Keratinocyte (primary cell): ENCODE data around the gene DDX42.

Experiments
- CTCF ChIP-seq, 3 experiments: IDR thresholded peaks in 1 of 3; conservative IDR thresholded peaks in 1 of 3; optimal IDR thresholded peaks in 1 of 3; 2 replicates in 2 of 3; 3 replicates in 1 of 3; pipeline versions ENCODE3 to v1.5.1; 2011; ENCODE audit warnings: low read length in 3 of 3, mild to moderate bottlenecking in 3 of 3, moderate library complexity in 2 of 3, control low read depth in 1 of 3, inconsistent platforms in 1 of 3; ENCODE audit not compliant: insufficient read depth in 2 of 3; ENCODE audit errors: extremely low read depth in 1 of 3
- EZH2 ChIP-seq: IDR thresholded peaks from one replicate; pipeline ENCODE4 v1.6.1; 2012; ENCODE audit warnings: inconsistent platforms, mild to moderate bottlenecking, low read length, moderate library complexity

GRCh38 chr17:63800783-63801182 is 26.8 kb downstream of the DDX42 start:
- no peak for TF ChIP-seq CTCF (optimal IDR thresholded peaks at IDR 0.05 in 1 of 3, IDR thresholded peaks at IDR 0.05 in 1 of 3, conservative IDR thresholded peaks at IDR 0.05 in 1 of 3; ENCODE audit: extremely low read depth in 1 of 3, insufficient read depth in 2 of 3, low read length in 3 of 3)
- TF ChIP-seq EZH2 = no peak
